ENCODE measurements around the gene KCNK13. TPM values are rescaled to one million over a fixed set of nuclear protein-coding genes. Genes with fewer than 3 reads are reported as not detected.

The KCNK13 gene
- polyA plus RNA-seq, 1 donor (not counting 4 experiments of a cell fraction or from before 2014, with no cell fraction given), result 0.03 TPM

DNA sequence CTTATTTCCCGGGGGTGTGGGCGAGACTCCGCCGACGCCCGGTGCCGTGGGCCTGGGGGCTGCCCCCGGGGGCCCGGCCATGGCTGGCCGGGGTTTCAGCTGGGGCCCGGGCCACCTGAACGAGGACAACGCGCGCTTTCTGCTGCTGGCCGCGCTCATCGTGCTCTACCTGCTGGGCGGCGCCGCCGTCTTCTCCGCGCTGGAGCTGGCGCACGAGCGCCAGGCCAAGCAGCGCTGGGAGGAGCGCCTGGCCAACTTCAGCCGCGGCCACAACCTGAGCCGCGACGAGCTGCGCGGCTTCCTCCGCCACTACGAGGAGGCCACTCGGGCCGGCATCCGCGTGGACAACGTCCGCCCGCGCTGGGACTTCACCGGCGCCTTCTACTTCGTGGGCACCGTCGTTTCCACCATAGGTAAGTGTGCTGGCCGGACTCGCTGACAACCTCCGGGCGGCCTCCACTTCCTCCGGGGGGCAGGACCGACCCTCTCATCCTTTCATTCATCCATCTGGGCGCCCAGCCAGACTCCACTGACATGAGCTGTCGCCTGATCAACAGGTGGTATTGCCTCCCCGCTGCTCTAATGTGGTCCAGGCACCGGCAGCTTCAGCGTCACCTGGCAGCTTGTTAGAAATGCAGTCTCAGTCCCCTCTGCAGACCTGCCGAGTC is 467 bp downstream of the KCNK13 start:
- H3K9me1 ChIP-seq (ENCODE audit: control insufficient read depth, extremely low read depth, insufficient read depth, low read length), result no peaks in the 10 kb centered on the region
- peak overlapping the region; percentile 54 for H3K4me2 ChIP-seq (ENCODE audit: control insufficient read depth, extremely low read depth, insufficient read depth, low read depth, low read length)
- peaks cover 55% of the 10 kb centered on the region for H3K27me3 ChIP-seq (ENCODE audit: control insufficient read depth, extremely low read depth, insufficient read depth, low read length)
- FAIRE-seq (no peak), DNase-seq (ENCODE audit: low read depth, low spot score) (no peak)
- TF ChIP-seq, protein P1, sequence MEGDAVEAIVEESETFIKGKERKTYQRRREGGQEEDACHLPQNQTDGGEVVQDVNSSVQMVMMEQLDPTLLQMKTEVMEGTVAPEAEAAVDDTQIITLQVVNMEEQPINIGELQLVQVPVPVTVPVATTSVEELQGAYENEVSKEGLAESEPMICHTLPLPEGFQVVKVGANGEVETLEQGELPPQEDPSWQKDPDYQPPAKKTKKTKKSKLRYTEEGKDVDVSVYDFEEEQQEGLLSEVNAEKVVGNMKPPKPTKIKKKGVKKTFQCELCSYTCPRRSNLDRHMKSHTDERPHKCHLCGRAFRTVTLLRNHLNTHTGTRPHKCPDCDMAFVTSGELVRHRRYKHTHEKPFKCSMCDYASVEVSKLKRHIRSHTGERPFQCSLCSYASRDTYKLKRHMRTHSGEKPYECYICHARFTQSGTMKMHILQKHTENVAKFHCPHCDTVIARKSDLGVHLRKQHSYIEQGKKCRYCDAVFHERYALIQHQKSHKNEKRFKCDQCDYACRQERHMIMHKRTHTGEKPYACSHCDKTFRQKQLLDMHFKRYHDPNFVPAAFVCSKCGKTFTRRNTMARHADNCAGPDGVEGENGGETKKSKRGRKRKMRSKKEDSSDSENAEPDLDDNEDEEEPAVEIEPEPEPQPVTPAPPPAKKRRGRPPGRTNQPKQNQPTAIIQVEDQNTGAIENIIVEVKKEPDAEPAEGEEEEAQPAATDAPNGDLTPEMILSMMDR (optimal IDR thresholded peaks at IDR 0.05 in 1 of 3, IDR thresholded peaks at IDR 0.05 in 1 of 3, conservative IDR thresholded peaks at IDR 0.05 in 1 of 3; ENCODE audit: extremely low read depth in 1 of 3, insufficient read depth in 2 of 3, low read length in 3 of 3), result no peak
- peak; percentile 87 for TF ChIP-seq EZH2 (IDR thresholded peaks at IDR 0.05; ENCODE audit: low read length)
- no peaks in the 10 kb centered on the region for H4K20me1 ChIP-seq (ENCODE audit: control insufficient read depth, extremely low read depth, insufficient read depth, low read length)
- H3K27ac ChIP-seq (ENCODE audit: control insufficient read depth, insufficient read depth, low read length), result no peak overlapping the region
- no peaks in the 10 kb centered on the region for H3K9me3 ChIP-seq (ENCODE audit: control insufficient read depth, low read depth, low read length)
- peak overlapping the region in 2 of 3 experiments; percentile 19 to 42 for H3K4me3 ChIP-seq (ENCODE audit: control insufficient read depth in 2 of 3, extremely low read depth in 1 of 3, insufficient read depth in 2 of 3, low read depth in 1 of 3, low read length in 3 of 3)
- H2AFZ ChIP-seq (ENCODE audit: control insufficient read depth, low read length), result no peak overlapping the region
- peaks cover 7% of the 10 kb centered on the region for H3K4me1 ChIP-seq (ENCODE audit: control insufficient read depth, extremely low read depth, insufficient read depth, low read length)
- no peak overlapping the region for H3K9ac ChIP-seq (ENCODE audit: control insufficient read depth, extremely low read depth, insufficient read depth, low read length)
- H3K79me2 ChIP-seq (ENCODE audit: control insufficient read depth, insufficient read depth, low read length), result no peaks in the 10 kb centered on the region
- dilution Hi-C loops (cut with MboI; ENCODE audit: extremely low pct_ligation_motif_present, low sequenced_read_pairs), result no loop called here
- H3K36me3 ChIP-seq (ENCODE audit: control insufficient read depth in 2 of 2, extremely low read depth in 1 of 2, insufficient read depth in 2 of 2, low read length in 2 of 2), result no peaks in the 10 kb centered on the region

DNA sequence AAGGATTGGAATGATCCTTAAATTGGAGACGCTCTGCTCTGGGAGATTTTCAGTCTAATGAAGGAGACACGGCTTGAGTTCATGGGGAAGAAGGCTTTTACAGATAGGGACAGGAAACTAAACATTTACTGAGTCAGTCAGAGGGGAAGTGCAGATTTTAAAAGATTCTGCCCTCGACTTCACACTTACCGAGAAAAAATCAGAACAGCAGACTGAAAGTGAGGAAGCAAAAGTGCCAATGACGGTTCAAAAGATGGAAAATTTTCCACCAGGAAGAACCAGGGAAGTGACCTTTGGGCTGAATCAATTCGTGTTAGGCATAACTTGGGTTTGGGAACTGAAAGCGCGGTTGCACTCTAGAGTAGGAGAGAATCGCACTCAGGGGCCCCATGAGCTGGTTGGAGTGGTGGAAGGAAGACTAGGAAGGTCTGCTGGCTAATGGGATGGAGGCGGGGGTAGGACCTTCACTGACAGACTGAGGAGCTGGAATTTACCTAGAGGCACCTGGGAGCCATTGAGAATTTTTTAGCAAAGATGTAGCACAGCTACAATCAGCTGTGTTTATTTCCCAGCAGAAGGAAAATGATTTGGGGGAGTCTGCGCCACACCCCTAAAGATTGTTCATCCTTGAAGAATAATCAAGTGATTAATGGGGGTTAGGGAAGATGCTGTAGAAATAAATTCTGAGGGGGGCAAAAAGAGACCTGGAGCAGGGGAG is 1.2 kb downstream of the KCNK13 start:
- no peak for FAIRE-seq
- no peak overlapping the region for H3K27ac ChIP-seq (ENCODE audit: control insufficient read depth, insufficient read depth, low read length)
- H3K4me2 ChIP-seq (ENCODE audit: control insufficient read depth, extremely low read depth, insufficient read depth, low read depth, low read length), result no peak overlapping the region
- H3K79me2 ChIP-seq (ENCODE audit: control insufficient read depth, insufficient read depth, low read length), result no peaks in the 10 kb centered on the region
- no peak overlapping the region for H3K4me3 ChIP-seq (ENCODE audit: control insufficient read depth in 2 of 3, extremely low read depth in 1 of 3, insufficient read depth in 2 of 3, low read depth in 1 of 3, low read length in 3 of 3)
- H3K4me1 ChIP-seq (ENCODE audit: control insufficient read depth, extremely low read depth, insufficient read depth, low read length), result peaks cover 7% of the 10 kb centered on the region
- H3K9me3 ChIP-seq (ENCODE audit: control insufficient read depth, low read depth, low read length), result no peaks in the 10 kb centered on the region
- no peak for TF ChIP-seq EZH2 (IDR thresholded peaks at IDR 0.05; ENCODE audit: low read length)
- TF ChIP-seq, protein P1 (optimal IDR thresholded peaks at IDR 0.05 in 1 of 3, IDR thresholded peaks at IDR 0.05 in 1 of 3, conservative IDR thresholded peaks at IDR 0.05 in 1 of 3; ENCODE audit: extremely low read depth in 1 of 3, insufficient read depth in 2 of 3, low read length in 3 of 3), result no peak
- no peaks in the 10 kb centered on the region for H3K36me3 ChIP-seq (ENCODE audit: control insufficient read depth in 2 of 2, extremely low read depth in 1 of 2, insufficient read depth in 2 of 2, low read length in 2 of 2)
- dilution Hi-C loops (cut with MboI; ENCODE audit: extremely low pct_ligation_motif_present, low sequenced_read_pairs), result no loop called here
- H4K20me1 ChIP-seq (ENCODE audit: control insufficient read depth, extremely low read depth, insufficient read depth, low read length), result no peaks in the 10 kb centered on the region
- no peak for DNase-seq (ENCODE audit: low read depth, low spot score)
- peaks cover 55% of the 10 kb centered on the region for H3K27me3 ChIP-seq (ENCODE audit: control insufficient read depth, extremely low read depth, insufficient read depth, low read length)
- no peak overlapping the region for H3K9ac ChIP-seq (ENCODE audit: control insufficient read depth, extremely low read depth, insufficient read depth, low read length)
- no peaks in the 10 kb centered on the region for H3K9me1 ChIP-seq (ENCODE audit: control insufficient read depth, extremely low read depth, insufficient read depth, low read length)
- no peak overlapping the region for H2AFZ ChIP-seq (ENCODE audit: control insufficient read depth, low read length)
